Measurements from ENCODE around the gene SETX.
"Not testable (repeated sequence)": the region's sequence is repeated elsewhere in the genome, so short reads cannot be mapped to it uniquely, and the experiment has no call there.

GRCh38 chr9:132378416-132378815 lies 23.6 kb upstream of the SETX start:
- TF ChIP-seq ZNF610 (tag by site-specific recombination; IDR thresholded peaks at IDR 0.05; ENCODE audit: borderline replicate concordance); HIC1 (tag by site-specific recombination; IDR thresholded peaks at IDR 0.05); ZEB2 (tag by site-specific recombination; IDR thresholded peaks at IDR 0.05); REST (tag by site-specific recombination; IDR thresholded peaks at IDR 0.05): not testable (repeated sequence)

Data from HEK293 (cell line).